ENCODE measurements around the gene LBX2. TPM values are rescaled to one million over a fixed set of nuclear protein-coding genes. Genes with fewer than 3 reads are reported as not detected.
"Not testable (repeated sequence)": the region's sequence is repeated elsewhere in the genome, so short reads cannot be mapped to it uniquely, and the experiment has no call there.

LBX2 gene
- total and polyA plus RNA-seq, 2 donors (not counting 1 experiment from before 2014, with no cell fraction given): 0.52 to 3.0 TPM

DNA sequence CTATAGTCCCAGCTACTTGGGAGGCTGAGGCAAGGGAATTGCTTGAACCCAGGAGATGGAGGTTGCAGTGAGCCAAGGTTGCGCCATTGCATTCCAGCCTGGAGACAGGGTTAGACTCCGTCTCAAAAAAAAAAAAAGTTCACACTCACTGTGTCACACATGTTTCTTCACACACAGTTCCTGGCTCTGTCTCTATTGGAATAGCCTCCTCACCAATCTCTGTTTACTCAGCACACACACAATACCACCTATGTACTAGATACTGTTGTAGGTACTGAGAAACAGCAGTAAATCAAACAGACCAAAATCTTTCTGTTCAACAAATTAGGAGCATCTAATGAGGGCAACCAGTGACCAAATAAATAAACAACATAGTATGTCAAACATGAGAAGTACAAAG is 13.3 kb downstream of the LBX2 start:
- no peak for DNase-seq (ENCODE audit: low read depth in 2 of 2)
- peaks cover 6% of the 10 kb centered on the region for H3K4me1 ChIP-seq (ENCODE audit: control insufficient read depth, extremely low read depth, insufficient read depth, low read length)
- no peak overlapping the region for H3K27ac ChIP-seq (ENCODE audit: insufficient read depth, low read length)
- H3K27me3 ChIP-seq (ENCODE audit: control insufficient read depth, insufficient read depth, low read length): no peaks in the 10 kb centered on the region
- peaks cover 8% of the 10 kb centered on the region for H3K36me3 ChIP-seq (ENCODE audit: control insufficient read depth, insufficient read depth, low read length)
- peaks cover 16% of the 10 kb centered on the region for H3K79me2 ChIP-seq (ENCODE audit: control insufficient read depth, insufficient read depth, low read length)
- no peaks in the 10 kb centered on the region for H4K20me1 ChIP-seq (ENCODE audit: control insufficient read depth, extremely low read depth, insufficient read depth, low read length)
- no peak overlapping the region for H3K9ac ChIP-seq (ENCODE audit: insufficient read depth, low read length)
- H3K4me3 ChIP-seq (replicated peaks in 1 of 4; ENCODE audit: control extremely low read depth in 1 of 4, insufficient read depth in 1 of 4, low read depth in 3 of 4, low read length in 4 of 4): no peak overlapping the region
- H3K9me3 ChIP-seq (ENCODE audit: control insufficient read depth, insufficient read depth, low read depth, low read length): no peaks in the 10 kb centered on the region
- TF ChIP-seq, protein P1, sequence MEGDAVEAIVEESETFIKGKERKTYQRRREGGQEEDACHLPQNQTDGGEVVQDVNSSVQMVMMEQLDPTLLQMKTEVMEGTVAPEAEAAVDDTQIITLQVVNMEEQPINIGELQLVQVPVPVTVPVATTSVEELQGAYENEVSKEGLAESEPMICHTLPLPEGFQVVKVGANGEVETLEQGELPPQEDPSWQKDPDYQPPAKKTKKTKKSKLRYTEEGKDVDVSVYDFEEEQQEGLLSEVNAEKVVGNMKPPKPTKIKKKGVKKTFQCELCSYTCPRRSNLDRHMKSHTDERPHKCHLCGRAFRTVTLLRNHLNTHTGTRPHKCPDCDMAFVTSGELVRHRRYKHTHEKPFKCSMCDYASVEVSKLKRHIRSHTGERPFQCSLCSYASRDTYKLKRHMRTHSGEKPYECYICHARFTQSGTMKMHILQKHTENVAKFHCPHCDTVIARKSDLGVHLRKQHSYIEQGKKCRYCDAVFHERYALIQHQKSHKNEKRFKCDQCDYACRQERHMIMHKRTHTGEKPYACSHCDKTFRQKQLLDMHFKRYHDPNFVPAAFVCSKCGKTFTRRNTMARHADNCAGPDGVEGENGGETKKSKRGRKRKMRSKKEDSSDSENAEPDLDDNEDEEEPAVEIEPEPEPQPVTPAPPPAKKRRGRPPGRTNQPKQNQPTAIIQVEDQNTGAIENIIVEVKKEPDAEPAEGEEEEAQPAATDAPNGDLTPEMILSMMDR (conservative IDR thresholded peaks at IDR 0.05 in 1 of 2, IDR thresholded peaks at IDR 0.05 in 1 of 2; ENCODE audit: low read depth in 1 of 2, low read length in 2 of 2): no peak
- TF ChIP-seq EZH2 (IDR thresholded peaks at IDR 0.05; ENCODE audit: low read length, missing control alignments): no peak
- no peak overlapping the region for H2AFZ ChIP-seq (ENCODE audit: low read length)
- no peak overlapping the region for H3K4me2 ChIP-seq (ENCODE audit: extremely low read depth, insufficient read depth, low read length)

DNA sequence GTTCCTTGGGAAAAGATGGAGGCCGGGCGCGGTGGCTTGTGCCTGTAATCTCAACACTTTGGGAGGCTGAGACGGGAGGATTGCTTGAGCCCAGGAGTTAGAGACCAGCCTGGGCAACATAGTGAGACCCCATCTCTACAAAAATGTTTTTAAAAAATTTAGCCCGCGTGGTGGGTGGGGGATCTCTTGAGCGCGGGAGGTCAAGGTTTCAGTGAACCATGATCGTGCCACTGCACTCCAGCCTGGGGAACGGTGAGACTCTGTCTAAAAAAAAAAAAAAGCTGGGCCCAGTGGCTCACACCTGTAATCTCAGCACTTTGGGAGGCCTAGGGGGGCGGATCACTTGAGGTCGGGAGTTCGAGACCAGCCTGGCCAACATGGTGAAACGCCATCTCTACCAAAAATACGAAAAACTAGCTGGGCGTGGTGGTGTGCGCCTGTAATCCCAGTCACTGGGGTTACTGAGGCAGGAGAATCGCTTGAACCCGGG is 15.7 kb downstream of the LBX2 start:
- H3K4me3 ChIP-seq (replicated peaks in 1 of 4; ENCODE audit: control extremely low read depth in 1 of 4, insufficient read depth in 1 of 4, low read depth in 3 of 4, low read length in 4 of 4): peak overlapping the region; percentile 74 to 99 (median 86)
- DNase-seq (ENCODE audit: low read depth in 2 of 2); H3K27me3 ChIP-seq (ENCODE audit: control insufficient read depth, insufficient read depth, low read length); H3K36me3 ChIP-seq (ENCODE audit: control insufficient read depth, insufficient read depth, low read length); H4K20me1 ChIP-seq (ENCODE audit: control insufficient read depth, extremely low read depth, insufficient read depth, low read length); H3K9me3 ChIP-seq (ENCODE audit: control insufficient read depth, insufficient read depth, low read depth, low read length); H3K27ac ChIP-seq (ENCODE audit: insufficient read depth, low read length): not testable (repeated sequence)
- peak overlapping the region; percentile 45 for H3K9ac ChIP-seq (ENCODE audit: insufficient read depth, low read length)
- peak overlapping the region; percentile 79 for H2AFZ ChIP-seq (ENCODE audit: low read length)
- peaks cover 11% of the 10 kb centered on the region for H3K4me1 ChIP-seq (ENCODE audit: control insufficient read depth, extremely low read depth, insufficient read depth, low read length)
- H3K4me2 ChIP-seq (ENCODE audit: extremely low read depth, insufficient read depth, low read length): peak overlapping the region; percentile 98
- peaks cover 24% of the 10 kb centered on the region for H3K79me2 ChIP-seq (ENCODE audit: control insufficient read depth, insufficient read depth, low read length)

DNA sequence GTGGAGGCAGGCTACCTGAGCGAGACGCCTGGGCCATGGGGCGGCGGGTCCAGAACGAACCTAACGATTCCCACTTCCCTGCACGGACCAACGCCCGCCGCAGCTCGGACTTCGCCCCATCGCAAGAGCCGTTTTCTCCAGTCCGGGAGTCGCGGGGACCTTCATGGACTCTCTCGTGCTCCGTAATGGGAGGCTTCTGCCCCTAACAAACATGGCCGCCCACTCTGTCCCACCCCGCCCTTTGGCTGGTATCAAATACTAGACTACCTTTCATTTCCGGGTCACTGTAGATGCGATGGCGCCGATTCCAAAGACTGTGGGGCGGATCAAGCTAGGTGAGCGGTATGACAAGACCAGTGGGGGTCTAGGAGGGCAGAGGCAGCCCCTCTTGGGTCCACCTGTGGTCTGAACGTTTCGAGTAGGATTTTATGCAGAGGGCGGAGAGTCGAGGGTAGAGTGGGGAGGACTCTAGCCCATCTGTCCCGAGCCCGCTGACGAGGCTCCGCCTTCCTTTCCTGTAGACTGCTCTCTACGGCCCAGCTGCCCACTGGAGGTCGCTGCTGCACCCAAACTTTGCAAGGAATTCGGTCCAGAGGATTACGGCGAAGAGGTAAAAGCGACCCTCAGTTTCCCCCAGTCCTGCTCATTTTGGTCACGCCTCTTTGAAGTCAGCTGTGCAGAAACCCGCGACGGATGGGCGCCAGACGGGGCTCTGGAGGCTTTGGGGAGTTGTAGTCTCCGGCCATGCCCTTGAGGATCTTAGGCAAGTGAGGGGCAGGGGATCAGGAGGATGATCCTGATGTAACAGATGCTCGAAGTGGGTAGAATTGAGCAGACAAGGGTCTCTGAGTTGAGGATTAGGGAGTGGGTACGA is 16.4 kb downstream of the LBX2 start, which contains the start of the genes CCDC142 and TTC31:
Gene CCDC142 (minus strand): TSS at position 198 of the 874 bp plus-strand sequence. CDS start 161 bp downstream, at position 37.
Gene TTC31 (plus strand): TSS at position 281 of the 874 bp plus-strand sequence. CDS start 15 bp downstream, at position 296.
- H3K4me3 ChIP-seq (replicated peaks in 1 of 4; ENCODE audit: control extremely low read depth in 1 of 4, insufficient read depth in 1 of 4, low read depth in 3 of 4, low read length in 4 of 4): peak within 1 kb of the TSS; percentile 74 to 99 (median 86)
- no peak for TF ChIP-seq EZH2 (IDR thresholded peaks at IDR 0.05; ENCODE audit: low read length, missing control alignments)
- TF ChIP-seq, protein P1 (conservative IDR thresholded peaks at IDR 0.05 in 1 of 2, IDR thresholded peaks at IDR 0.05 in 1 of 2; ENCODE audit: low read depth in 1 of 2, low read length in 2 of 2): peak; percentile 85 to 89
- DNase-seq (ENCODE audit: low read depth in 2 of 2): peak; percentile 93 to 96
- no peaks in the 10 kb centered on the region for H3K27me3 ChIP-seq (ENCODE audit: control insufficient read depth, insufficient read depth, low read length)
- H2AFZ ChIP-seq (ENCODE audit: low read length): peak within 1 kb of the TSS; percentile 99
- H3K27ac ChIP-seq (ENCODE audit: insufficient read depth, low read length): peak within 1 kb of the TSS; percentile 85
- H3K4me2 ChIP-seq (ENCODE audit: extremely low read depth, insufficient read depth, low read length): peak within 1 kb of the TSS; percentile 98
- H3K9ac ChIP-seq (ENCODE audit: insufficient read depth, low read length): peak within 1 kb of the TSS; percentile 74
- peaks cover 24% of the 10 kb centered on the region for H3K79me2 ChIP-seq (ENCODE audit: control insufficient read depth, insufficient read depth, low read length)
- H3K4me1 ChIP-seq (ENCODE audit: control insufficient read depth, extremely low read depth, insufficient read depth, low read length): peaks cover 11% of the 10 kb centered on the region
- H3K36me3 ChIP-seq (ENCODE audit: control insufficient read depth, insufficient read depth, low read length): peaks cover 8% of the 10 kb centered on the region
- H3K9me3 ChIP-seq (ENCODE audit: control insufficient read depth, insufficient read depth, low read depth, low read length): no peaks in the 10 kb centered on the region
- H4K20me1 ChIP-seq (ENCODE audit: control insufficient read depth, extremely low read depth, insufficient read depth, low read length): no peaks in the 10 kb centered on the region
